Gastroesophageal sphincter (tissue), 3 donors: ENCODE results near the gene CNTN5.

Source experiments
- CTCF ChIP-seq, 4 experiments: fragments of 200-600 bp in 2 of 4; fragments of 450-650 bp in 2 of 4; sonication (generic) in 1 of 4; IDR thresholded peaks; one replicate each; pipeline ENCODE4 v1.5.1; 2017 to 2019; ENCODE audit warnings: antibody characterized with exemption in 4 of 4, mild to moderate bottlenecking in 2 of 4, moderate library complexity in 2 of 4
- POLR2AphosphoS5 ChIP-seq: sonication (generic); formaldehyde crosslinking; IDR thresholded peaks from one replicate; pipeline ENCODE4 v1.6.1; 2017; ENCODE audit warnings: antibody characterized with exemption

DNA sequence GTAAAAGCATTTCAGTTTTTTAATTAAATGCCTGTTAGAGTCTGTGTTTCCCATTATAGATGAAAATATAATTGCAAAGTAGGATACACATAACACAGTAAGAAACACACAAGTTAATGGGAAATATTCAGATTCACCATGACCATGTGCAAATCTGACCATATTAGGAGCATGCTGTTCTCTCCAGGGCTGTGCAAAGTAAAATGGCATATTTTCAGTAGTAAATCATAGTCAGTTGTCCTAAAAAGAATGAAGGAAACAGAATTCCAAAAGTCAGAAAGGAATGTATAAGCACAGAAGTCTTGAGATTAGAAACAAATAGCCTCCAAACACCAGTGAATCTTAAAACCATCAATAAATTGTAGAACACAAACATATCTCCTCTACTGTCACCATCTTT is 44.4 kb downstream of the CNTN5 start:
- TF ChIP-seq CTCF (IDR thresholded peaks at IDR 0.05): no peak
- no peak for TF ChIP-seq POLR2AphosphoS5
